ENCODE measurements around the gene SAMD9. TPM values are rescaled to one million over a fixed set of nuclear protein-coding genes. Genes with fewer than 3 reads are reported as not detected.
"Not testable (repeated sequence)": the region's sequence is repeated elsewhere in the genome, so short reads cannot be mapped to it uniquely, and the experiment has no call there.

The SAMD9 gene
- 18.8 and 24.3 TPM in 2 replicates for total RNA-seq (2014; rRNA removed; shearing (Covaris generic))

DNA sequence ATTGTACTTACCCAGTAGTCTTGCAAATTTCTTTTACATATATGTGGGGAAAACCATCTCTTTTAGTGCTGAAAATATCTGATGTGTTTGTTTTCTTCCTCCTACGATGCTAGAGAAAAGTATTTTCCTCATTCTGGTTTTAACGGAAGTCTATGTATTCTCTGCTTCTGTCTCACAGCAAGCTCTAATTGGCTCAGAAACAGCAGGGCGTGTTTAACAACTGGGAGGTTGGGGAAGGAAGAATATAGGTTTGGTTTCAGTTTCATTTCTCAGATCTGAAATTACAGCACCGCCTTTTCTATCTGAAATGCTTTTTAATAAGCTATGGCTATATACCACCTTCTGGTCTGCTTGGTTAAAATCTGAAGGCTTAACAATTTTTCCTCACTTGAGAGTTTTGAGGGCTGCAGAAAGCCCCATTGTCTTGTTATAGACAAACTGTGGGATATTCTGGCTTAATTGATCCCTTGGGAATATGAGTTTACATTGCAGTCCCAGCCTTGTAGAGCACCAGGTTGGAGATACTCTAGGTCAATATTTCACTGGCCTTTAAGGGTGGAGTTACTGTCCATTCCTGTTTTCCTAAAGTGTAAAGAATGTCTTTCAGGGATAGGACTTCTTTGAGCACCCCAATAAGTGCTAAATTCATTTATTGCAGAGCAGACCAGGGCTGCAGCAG lies at the start of gene SAMD9:
Gene SAMD9, minus strand, starts transcription at position 128 of the 679 bp plus-strand sequence. CDS start 11,882 bp downstream, outside the sequence.
- DNase-seq (ENCODE audit: low read depth), result peak; percentile 90

GRCh38 chr7:93165447-93165846 lies 47.7 kb upstream of the SAMD9 start:
- DNase-seq (ENCODE audit: low read depth), result peak; percentile 27

GRCh38 chr7:93164766-93165165 lies 47.0 kb upstream of the SAMD9 start:
- no peak for DNase-seq (ENCODE audit: low read depth)

DNA sequence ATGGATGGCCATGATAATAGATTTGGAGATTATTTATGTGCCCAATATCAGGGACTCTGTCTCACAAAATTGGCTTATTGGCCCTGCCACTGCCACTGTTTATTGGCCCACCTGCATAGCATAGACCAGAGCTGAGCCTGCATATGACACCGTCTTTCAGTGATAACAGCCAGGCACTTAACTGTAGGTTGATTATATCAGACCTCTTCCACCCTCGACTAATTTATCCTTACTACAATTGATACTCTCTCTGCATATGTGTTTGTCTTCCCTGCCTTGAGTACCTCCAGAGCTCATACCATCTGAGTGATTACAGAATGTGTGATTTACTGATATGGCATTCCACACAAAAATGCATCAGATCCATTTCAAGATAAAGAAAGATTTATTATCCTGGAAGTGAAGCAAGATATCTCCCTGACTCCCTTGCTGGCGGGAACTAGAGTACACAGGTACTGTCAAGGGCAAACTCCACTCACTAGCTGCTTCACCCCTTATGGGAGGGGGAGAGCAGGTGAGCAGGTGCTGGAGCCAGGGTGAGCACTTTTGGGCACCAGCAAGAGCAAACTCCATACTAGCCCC lies 43.5 kb upstream of the SAMD9 start:
- peak; percentile 11 for DNase-seq (ENCODE audit: low read depth)

- DNase-seq (ENCODE audit: low read depth), result peak; percentile 66
Observed at GRCh38 chr7:93160410-93160809, 42.6 kb upstream of the SAMD9 start.

DNA sequence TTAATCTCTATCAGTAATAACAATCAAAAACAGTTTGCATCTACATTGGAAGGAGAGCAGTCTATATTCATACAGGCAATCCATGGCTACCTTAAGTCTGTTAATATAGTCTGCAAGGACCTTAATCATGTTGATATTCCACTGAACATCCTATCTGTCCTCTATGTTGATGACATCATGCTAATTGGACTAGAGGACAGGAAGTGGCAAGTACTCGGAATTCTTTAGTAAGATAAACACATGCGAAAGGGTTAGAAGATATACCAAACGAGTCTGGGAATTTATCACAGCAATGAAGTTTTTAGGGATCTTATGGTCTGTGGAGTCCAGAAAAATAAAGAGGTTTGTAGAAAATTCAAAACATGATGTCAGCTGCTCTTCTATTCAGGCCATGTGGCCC lies 41.7 kb upstream of the SAMD9 start:
- DNase-seq (ENCODE audit: low read depth), result peak; percentile 19

- DNase-seq (ENCODE audit: low read depth), result peak; percentile 87
Observed at GRCh38 chr7:93156884-93157283, 39.1 kb upstream of the SAMD9 start.

DNA sequence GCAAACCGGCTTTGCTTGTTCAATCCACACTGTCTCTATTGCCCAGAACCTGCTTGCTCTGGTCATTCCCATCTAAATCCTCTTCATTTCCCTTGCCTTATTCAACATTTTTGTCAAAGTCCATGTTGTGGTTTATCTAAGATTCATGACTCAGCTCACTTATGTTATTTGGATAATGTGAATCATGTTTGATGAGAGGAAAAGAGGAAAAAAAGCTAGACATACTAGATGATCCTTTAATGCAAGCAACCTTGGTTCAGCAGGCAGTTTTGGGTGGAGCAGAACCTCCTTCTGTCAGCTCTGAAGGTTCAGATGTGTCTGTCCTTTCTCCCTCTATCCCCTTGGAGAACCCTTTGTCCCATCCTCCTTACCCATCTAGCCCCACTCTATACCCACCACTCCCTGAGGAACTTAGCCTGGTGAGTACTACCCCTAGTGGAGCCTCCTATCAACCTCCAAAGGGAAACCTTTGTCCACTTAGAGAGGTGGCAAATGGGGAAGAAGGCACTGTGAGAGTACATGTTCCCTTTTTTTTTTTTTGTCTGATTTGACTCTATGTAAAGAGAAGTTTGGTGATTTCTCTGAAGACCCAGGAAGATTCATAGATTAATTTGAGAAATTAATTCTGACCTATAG lies 32.5 kb upstream of the SAMD9 start:
- peak; percentile 62 for DNase-seq (ENCODE audit: low read depth)

DNA sequence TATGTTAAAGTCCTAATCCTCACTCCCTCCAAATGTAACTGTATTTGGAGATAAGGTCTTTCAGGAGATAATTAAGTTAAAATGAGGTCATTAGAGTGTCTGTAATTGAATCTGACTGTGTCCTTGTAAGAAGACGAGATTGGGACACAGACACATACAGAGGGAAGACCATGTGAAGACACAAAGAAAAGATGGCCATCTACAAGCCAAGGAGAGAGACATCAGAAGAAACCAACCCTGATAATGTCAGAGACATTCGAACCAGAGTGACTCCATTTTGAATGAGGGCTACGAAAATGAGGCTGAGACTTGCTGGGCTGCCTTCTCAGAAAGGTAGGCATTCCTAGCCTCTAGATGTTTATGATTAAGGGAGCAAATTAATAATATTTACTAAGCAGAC lies 30.9 kb upstream of the SAMD9 start:
- DNase-seq (ENCODE audit: low read depth), result no peak

GRCh38 chr7:93148144-93148543 lies 30.4 kb upstream of the SAMD9 start, which contains the start of gene SAMD9L:
SAMD9L (minus strand) TSS chr7:93148385; CDS start chr7:93135971, 12,414 bp downstream.
- peak; percentile 43 for DNase-seq (ENCODE audit: low read depth)

DNA sequence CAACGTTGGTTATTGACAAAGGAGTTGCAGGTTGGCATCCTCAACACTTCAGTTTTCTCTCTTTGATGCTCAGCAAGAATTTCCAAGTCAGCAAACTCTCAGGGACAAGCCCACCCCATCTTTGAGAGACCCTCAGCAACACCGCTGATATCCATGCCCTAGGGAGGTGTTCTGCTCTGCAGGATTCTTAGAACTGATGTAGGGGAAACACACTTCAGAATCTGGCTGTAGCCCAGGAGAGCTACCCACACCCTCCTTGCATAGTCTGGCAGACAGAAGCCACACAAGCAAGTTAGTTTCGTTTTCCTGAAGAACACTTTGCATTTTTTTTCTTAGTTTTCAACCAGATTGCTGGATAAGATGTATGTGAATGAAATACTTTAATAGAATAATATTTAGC lies 29.6 kb upstream of the SAMD9 start:
- peak; percentile 75 for DNase-seq (ENCODE audit: low read depth)

DNA sequence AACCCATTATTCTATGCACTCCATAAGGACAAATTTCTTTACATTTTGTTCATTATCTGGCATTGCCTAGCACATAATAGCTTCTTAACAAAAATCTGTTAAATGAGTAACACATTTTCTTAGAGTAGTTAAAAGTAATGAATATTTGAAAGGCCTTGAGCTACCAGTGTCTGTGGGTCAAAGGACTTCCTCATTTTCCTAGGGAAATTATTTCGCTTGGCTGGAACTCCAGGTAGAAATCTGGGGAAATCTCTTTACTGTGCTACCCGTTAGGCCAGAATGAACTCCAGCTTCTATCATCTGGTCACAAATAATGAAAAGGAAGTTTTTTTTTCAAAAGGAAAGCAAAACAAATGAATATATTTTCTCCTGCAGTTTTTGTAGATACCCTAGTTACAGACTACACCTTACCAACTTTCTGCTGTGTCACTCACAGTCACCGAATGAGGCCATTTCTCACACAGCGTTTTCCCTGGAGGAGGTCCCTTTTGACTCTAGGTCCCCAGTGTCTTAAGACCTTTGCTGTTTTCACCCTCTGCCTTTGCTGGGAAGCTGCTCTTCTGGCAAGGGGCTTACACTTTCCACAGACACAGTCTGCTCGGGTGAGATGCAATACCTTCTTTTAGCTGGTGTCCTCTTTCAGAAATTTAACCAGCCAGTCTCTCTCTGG lies 28.8 kb upstream of the SAMD9 start:
- peak; percentile 17 for DNase-seq (ENCODE audit: low read depth)

DNA sequence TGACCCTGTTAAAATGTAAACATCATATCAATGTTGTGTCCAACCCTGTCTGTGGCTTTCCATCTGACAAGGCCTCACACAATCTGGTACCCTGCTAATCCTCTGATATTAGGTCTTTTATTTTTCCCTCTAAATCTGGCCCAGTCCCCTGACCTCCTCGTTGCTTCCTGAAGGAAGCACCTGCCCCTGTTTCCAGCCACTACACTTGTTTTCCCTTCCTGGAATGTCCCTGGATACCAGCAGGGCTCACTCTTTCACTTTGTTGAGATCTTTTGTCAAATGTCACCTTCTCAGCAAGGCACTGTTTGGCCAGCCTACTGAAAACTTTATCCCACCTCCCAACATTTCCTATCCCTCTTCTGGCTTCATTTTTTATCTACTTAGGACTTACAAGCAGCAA lies 28.3 kb upstream of the SAMD9 start:
- DNase-seq (ENCODE audit: low read depth), result no peak

DNA sequence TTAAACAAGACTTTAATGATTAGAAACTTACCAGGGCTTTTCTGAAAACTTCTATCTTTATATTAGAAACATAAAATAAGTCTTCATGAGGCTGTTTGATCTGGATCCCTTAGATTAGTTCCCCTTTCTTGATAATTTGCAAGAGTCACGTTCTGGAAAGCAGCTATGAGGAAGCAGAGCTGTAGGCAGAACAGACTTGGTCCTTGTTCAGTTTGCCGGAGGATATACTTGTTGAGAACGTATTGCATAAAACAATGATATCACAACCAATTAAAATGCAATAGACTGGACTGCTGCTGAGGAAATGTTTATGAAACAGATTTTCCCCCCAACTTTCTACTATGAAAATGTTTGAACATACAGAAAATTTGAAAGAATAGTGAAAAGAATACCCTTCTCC lies 27.6 kb upstream of the SAMD9 start:
- no peak for DNase-seq (ENCODE audit: low read depth)

DNA sequence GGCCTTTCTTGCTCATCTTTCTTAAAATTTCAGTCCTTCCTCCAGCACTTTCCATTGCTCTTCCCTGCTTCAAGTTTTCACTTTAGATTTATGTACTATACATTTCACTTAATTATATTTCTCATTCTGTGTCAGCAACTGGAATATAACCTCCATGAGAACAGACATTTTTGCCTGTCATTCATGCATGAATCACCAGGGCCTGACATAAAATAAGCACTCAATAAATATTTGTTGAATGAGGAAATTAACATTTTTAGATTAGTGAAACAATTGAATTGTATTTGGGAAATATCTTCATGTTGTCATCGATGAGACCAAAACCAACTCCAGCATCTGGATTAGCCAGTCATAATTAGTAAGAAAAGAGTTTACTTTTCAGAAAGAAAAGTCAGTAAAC lies 24.3 kb upstream of the SAMD9 start:
- no peak for DNase-seq (ENCODE audit: low read depth)

DNA sequence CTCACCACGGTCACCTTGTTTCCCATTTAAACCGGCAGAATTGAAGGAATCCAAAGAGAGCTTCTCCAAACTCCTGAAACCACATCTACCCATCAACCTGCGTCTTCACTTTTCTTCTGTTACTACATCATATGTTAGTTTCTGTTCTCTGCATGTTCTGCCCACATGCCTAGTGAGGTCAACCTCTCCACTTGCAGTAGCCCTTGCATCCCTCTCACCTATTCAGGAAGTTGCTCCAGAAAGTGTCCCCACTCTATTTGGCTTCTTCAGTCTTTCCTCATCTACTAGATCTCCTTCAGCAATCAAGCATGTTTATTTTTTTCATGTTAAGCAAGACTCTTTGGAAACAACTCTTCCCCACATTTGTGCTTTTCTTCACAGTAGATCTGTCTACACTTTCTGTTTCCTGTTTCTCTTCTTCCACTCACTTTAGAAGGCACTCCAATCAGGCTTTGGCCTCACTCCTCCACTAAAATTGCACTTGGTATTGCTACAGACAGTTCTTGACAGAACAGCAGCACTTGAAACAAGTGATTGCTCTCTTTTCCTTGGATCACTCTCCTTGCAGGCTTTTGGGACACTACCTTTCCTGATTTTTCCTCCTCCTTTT lies 22.9 kb upstream of the SAMD9 start:
- DNase-seq (ENCODE audit: low read depth), result no peak

GRCh38 chr7:93138576-93138975 lies 20.8 kb upstream of the SAMD9 start:
- DNase-seq (ENCODE audit: low read depth), result no peak

- no peak for DNase-seq (ENCODE audit: low read depth)
Observed at GRCh38 chr7:93133005-93133404, 15.2 kb upstream of the SAMD9 start.

DNA sequence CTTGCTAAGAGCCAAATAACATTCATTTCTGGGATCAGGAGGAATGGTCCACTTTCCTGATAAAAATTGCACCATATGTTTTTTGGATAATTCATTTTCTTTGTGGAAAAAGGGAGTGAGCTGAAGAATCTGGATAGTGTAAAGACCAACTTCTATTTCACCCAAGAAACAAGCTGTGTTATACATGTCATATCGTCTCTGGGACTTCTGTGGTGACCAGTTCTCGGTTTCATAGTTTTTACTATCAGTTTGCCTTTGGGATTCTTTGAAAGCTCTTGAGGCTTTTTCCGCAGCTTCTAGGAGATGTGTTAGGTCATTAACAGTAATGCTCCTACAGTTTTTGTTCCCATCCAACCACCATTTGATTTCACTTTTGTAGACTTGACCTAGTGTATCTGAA lies 14.4 kb upstream of the SAMD9 start:
- DNase-seq (ENCODE audit: low read depth), result no peak

DNA sequence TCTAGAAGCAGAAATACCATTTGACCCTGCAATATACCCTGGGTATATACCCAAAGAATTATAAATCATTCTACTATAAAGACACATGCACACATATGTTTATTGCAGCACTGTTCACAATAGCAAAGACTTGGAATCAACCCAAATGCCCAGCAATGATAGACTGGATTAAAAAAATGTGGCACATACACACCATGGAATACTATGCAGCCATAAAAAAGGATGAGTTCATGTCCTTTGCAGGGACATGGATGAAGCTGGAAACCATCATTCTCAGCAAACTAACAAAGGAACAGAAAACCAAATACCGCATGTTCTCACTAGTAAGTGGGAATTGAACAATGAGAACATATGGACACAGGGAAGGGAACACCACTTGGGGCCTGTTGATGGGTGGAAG lies 9.2 kb upstream of the SAMD9 start:
- not testable (repeated sequence) for DNase-seq (ENCODE audit: low read depth)

DNA sequence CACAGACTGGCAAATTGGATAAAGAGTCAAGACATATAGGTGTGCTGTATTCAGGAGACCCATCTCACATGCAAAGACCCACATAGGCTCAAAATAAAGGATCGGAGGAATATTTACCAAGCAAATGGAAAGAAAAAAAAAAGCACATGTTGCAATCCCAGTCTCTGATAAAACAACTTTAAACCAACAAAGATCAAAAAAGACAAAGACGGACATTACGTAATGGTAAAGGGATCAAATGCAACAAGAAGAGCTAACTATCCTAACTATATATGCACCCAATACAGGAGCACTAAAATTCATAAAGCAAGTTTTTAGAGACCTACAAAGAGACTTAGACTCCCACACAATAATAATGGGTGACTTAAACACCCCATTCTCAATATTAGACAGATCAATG lies 5.8 kb upstream of the SAMD9 start:
- DNase-seq (ENCODE audit: low read depth), result not testable (repeated sequence)

Measured in RPMI7951 (cell line).